Choroid plexus epithelial cell (primary cell): Measurements from ENCODE around the gene CAPN5.
A peak's percentile ranks its signal among the peaks of the same experiment; 100 is the strongest.

Source experiments
- DNase-seq: peaks from one replicate; pipeline ENCODE4 v3.0.0-alpha.2; 2010; ENCODE audit warnings: low read depth
- H3K4me3 ChIP-seq: 2 replicates; pipeline ENCODE4 v1.5.1; 2011; ENCODE audit warnings: low read depth, mild to moderate bottlenecking, control low read depth, low read length, moderate library complexity
- TF ChIP-seq, protein P1 (sequence below): conservative IDR thresholded peaks from 2 replicates; pipeline ENCODE4 v1.5.1; 2011; ENCODE audit warnings: low read depth, mild to moderate bottlenecking, control low read depth, inconsistent platforms, low read length, moderate library complexity

CAPN5 gene

DNA sequence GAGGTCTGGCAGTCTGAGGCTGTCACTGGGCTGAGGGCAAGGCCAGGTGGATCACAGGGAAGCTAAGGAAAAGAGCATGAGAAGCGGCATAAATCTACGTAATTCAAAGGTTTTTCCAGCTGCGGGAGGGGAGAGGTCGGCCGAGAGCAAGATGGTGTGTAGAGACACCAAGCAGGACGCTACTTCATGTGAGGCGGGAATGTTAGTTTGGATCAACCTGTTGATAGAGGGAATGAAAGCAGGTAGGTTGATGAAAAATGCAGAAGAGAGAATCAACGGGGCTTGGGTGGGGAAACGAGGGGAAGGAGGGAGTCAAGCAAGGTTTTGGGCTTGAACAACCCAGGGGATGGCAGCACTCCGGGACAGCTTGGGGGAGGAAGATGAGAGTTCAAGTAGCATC, 29.7 kb upstream of the CAPN5 start:
- H3K4me3 ChIP-seq: no peak overlapping the region
- TF ChIP-seq, protein P1, sequence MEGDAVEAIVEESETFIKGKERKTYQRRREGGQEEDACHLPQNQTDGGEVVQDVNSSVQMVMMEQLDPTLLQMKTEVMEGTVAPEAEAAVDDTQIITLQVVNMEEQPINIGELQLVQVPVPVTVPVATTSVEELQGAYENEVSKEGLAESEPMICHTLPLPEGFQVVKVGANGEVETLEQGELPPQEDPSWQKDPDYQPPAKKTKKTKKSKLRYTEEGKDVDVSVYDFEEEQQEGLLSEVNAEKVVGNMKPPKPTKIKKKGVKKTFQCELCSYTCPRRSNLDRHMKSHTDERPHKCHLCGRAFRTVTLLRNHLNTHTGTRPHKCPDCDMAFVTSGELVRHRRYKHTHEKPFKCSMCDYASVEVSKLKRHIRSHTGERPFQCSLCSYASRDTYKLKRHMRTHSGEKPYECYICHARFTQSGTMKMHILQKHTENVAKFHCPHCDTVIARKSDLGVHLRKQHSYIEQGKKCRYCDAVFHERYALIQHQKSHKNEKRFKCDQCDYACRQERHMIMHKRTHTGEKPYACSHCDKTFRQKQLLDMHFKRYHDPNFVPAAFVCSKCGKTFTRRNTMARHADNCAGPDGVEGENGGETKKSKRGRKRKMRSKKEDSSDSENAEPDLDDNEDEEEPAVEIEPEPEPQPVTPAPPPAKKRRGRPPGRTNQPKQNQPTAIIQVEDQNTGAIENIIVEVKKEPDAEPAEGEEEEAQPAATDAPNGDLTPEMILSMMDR: no peak
- no peak for DNase-seq

DNA sequence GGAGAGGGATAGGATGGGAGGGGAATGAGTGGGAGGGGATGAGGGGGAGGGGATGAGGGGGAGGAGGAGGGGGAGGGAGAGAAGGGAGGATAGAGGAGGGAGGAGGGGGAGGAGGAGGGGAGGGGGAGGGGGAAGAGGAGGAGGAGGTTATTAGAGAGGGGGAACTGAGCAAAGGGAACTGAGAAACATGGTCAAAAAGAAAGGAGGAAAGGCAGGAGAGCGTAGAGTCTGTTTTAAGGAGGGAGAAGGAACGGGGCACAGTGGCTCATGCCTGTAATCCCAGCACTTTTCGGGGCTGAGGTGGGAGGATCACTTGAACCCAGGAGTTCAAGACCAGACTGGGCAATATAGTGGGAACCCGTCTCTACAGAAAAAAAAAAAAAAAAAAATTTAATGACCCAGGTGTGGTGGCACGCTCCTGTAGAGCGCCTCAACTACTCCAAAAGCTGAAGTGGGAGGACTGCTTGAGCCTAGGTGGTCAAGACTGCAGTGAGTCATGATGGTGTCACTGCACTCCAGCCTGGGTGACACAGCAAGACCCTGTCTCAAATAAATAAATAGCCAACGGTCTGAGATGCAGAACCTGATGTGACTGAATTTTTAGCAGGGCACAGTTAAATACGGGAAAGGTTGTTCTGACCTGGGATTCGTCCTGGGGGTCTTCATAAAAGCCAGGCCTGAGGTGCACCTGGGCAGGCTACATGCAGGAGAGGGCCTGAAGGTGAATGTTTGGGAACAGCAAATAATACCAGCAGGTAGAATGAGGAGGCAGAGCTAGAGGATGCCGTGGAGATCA, 28.5 kb upstream of the CAPN5 start:
- TF ChIP-seq, protein P1: no peak
- no peak for DNase-seq
- no peak overlapping the region for H3K4me3 ChIP-seq

DNA sequence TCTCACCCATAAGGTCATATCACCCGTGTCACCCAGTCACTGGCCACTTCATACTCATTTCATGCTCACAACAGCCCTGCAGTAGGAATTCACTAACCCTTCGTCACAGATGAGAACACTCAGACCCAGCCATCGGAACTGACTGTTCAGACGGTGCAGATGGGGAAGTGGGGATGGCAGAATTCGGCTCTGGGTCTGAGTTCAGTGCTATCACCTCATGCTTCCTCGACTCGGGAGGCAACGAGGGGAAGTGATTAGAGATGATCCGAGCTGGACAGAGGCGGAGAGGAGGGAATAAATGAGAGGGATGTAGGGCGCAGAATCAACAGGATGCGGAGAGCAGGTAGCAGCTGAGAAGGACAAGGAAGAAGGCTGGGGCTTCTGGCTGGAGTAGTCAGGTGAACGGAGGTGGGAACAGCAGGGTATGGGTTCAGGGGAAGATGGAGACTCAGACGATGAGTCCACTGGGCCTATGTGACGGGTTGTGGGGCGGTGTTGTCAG, 27.9 kb upstream of the CAPN5 start:
- TF ChIP-seq, protein P1: no peak
- no peak overlapping the region for H3K4me3 ChIP-seq
- no peak for DNase-seq

DNA sequence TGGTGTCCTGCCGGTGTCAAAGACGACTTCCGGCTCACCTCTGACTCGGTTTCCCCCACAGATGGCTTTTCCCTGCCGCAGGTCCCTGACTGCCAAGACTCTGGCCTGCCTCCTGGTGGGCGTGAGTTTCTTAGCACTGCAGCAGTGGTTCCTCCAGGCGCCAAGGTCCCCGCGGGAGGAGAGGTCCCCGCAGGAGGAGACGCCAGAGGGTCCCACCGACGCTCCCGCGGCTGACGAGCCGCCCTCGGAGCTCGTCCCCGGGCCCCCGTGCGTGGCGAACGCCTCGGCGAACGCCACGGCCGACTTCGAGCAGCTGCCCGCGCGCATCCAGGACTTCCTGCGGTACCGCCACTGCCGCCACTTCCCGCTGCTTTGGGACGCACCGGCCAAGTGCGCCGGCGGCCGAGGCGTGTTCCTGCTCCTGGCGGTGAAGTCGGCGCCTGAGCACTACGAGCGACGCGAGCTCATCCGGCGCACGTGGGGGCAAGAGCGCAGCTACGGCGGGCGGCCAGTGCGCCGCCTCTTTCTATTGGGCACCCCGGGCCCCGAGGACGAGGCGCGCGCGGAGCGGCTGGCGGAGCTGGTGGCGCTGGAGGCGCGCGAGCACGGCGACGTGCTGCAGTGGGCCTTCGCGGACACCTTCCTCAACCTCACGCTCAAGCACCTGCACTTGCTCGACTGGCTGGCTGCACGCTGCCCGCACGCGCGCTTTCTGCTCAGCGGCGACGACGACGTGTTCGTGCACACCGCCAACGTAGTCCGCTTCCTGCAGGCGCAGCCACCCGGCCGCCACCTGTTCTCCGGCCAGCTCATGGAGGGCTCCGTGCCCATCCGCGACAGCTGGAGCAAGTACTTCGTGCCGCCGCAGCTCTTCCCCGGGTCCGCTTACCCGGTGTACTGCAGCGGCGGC, 27.0 kb upstream of the CAPN5 start:
- TF ChIP-seq, protein P1: peak; percentile 77
- DNase-seq: peak; percentile 65
- H3K4me3 ChIP-seq: peak overlapping the region; percentile 53

DNA sequence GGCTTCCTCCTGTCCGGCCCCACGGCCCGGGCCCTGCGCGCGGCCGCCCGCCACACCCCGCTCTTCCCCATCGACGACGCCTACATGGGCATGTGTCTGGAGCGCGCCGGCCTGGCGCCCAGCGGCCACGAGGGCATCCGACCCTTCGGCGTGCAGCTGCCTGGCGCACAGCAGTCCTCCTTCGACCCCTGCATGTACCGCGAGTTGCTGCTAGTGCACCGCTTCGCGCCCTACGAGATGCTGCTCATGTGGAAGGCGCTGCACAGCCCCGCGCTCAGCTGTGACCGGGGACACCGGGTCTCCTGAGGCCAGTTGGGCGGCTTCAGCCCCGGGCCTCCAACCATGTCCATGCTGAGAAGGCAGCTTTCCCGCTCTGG, 26.4 kb upstream of the CAPN5 start:
- TF ChIP-seq, protein P1: no peak
- DNase-seq: no peak

DNA sequence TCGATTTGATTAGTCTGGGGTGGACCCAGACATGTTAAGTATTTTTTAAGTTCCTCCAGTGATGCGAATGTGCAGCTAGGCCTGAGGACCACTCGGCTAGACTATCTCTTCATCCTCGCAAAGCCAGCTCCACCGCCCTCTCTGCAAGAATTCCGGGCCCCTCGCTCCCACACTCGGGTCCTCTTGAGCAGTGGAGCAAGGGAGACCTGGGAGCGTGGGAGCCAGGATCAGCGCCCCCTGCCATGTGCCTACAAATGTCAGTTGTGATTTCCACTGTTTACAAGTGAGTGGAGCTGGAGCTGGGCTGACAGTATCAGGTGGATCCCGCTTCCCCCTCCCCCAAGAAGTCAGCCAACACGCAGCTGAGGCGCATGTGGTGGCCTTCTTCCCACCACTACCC, 25.9 kb upstream of the CAPN5 start:
- TF ChIP-seq, protein P1: no peak
- no peak overlapping the region for H3K4me3 ChIP-seq
- DNase-seq: no peak

More for the DNA sequence above, 26.4 kb upstream of the CAPN5 start:
- H3K4me3 ChIP-seq: no peak overlapping the region
